Type B pancreatic cell (in vitro differentiated cells): ENCODE measurements around the gene TFR2. TPM values are rescaled to one million over a fixed set of nuclear protein-coding genes. Genes with fewer than 3 reads are reported as not detected.

Experiments
- total RNA-seq: library from RNA; stranded (reverse); gene quantifications from 2 replicates; pipeline ENCODE4 v1.2.1, GENCODE V29; 2021; ENCODE audit warnings: low replicate concordance

TFR2 gene
- total RNA-seq, 1 donor from 2014 or later: 1.8 TPM

Other genes with a start within 250 kb of the TFR2 start
- gene ZCWPW1, start 212.8 kb downstream of the TFR2 start, total RNA-seq: 2.2 and 2.7 TPM in 2 replicates
- 27.5 and 36.6 TPM in 2 replicates for gene MEPCE, start 211.7 kb downstream of the TFR2 start, total RNA-seq
- gene PPP1R35, start 205.1 kb downstream of the TFR2 start, total RNA-seq: 31.4 and 33.8 TPM in 2 replicates
- gene SPACDR, start 177.3 kb downstream of the TFR2 start, total RNA-seq: 1.4 and 2.8 TPM in 2 replicates
- gene TSC22D4, start 162.3 kb downstream of the TFR2 start, total RNA-seq: 45.3 and 57.6 TPM in 2 replicates
- 2.1 and 6.3 TPM in 2 replicates for gene NYAP1, start 157.6 kb downstream of the TFR2 start, total RNA-seq
- 16.3 and 21.0 TPM in 2 replicates for gene AGFG2, start 102.3 kb downstream of the TFR2 start, total RNA-seq
- 3.1 and 5.6 TPM in 2 replicates for gene SAP25, start 67.7 kb downstream of the TFR2 start, total RNA-seq
- gene LRCH4, start 55.4 kb downstream of the TFR2 start, total RNA-seq: 64.5 and 66.7 TPM in 2 replicates
- gene FBXO24, start 55.2 kb downstream of the TFR2 start, total RNA-seq: 0.76 and 0.77 TPM in 2 replicates
- 11.6 and 152 TPM in 2 replicates for gene PCOLCE, start 39.2 kb downstream of the TFR2 start, total RNA-seq
- 28.3 and 29.0 TPM in 2 replicates for gene MOSPD3, start 29.0 kb downstream of the TFR2 start, total RNA-seq
- 1.8 and 2.4 TPM in 2 replicates for gene ACTL6B, start 14.9 kb upstream of the TFR2 start, total RNA-seq
- 179 and 203 TPM in 2 replicates for gene GNB2, start 32.2 kb upstream of the TFR2 start, total RNA-seq
- gene GIGYF1, start 52.7 kb upstream of the TFR2 start, total RNA-seq: 49.5 and 79.4 TPM in 2 replicates
- gene POP7, start 64.6 kb upstream of the TFR2 start, total RNA-seq: 39.2 and 41.0 TPM in 2 replicates
- 0.22 and 0.40 TPM in 2 replicates for gene EPO, start 78.9 kb upstream of the TFR2 start, total RNA-seq
- gene ZAN, start 92.0 kb upstream of the TFR2 start, total RNA-seq: not detected in 2 replicates
- gene EPHB4, start 186.0 kb upstream of the TFR2 start, total RNA-seq: 69.3 and 78.4 TPM in 2 replicates
- 31.4 and 37.1 TPM in 2 replicates for gene SLC12A9, start 211.2 kb upstream of the TFR2 start, total RNA-seq
- 78.9 and 84.7 TPM in 2 replicates for gene TRIP6, start 225.8 kb upstream of the TFR2 start, total RNA-seq
- 168 and 239 TPM in 2 replicates for gene SRRT, start 233.6 kb upstream of the TFR2 start, total RNA-seq
- 4.4 and 6.3 TPM in 2 replicates for gene UFSP1, start 248.2 kb upstream of the TFR2 start, total RNA-seq